ENCODE results near the gene LRRD1. TPM values are rescaled to one million over a fixed set of nuclear protein-coding genes. Genes with fewer than 3 reads are reported as not detected.

The LRRD1 gene
- total and polyA plus RNA-seq, 9 of the 15 experiments (the other 6 are each of a cell fraction or from before 2014, with no cell fraction given) = 0.07 to 0.15 TPM; not detected in 7

DNA sequence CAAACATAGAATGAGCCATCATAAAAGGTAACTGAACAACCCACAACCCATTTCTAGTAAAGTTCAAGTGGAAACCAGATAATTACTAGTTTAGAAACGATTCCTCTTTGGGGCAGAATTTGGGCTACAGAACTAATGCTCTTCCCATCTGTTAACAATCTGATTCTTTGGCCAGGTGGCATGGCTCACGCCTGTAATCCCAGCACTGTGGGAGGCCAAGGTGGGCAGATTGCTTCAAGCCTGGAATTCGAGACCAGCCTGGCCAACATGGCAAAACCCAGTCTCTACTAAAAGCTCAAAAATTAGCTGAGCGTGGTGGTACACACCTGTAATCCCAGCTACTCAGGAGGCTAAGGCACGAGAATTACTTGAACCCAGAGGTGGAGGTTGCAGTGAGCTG is 63.1 kb downstream of the LRRD1 start (continued):
- no peak for TF ChIP-seq ZNF586 (CRISPR knock-in tag; conservative IDR thresholded peaks at IDR 0.05)
- TF ChIP-seq ETS2 (tag; IDR thresholded peaks at IDR 0.05; ENCODE audit: borderline replicate concordance, poor library complexity, severe bottlenecking) = no peak
- no peak for TF ChIP-seq TEAD4 (IDR thresholded peaks at IDR 0.05; ENCODE audit: low read length)
- TF ChIP-seq TEAD4 (CRISPR knock-in tag; IDR thresholded peaks at IDR 0.05; ENCODE audit: borderline replicate concordance) = no peak
- TF ChIP-seq ZBTB8A (IDR thresholded peaks at IDR 0.05; ENCODE audit: partially characterized antibody) = no peak

- intact Hi-C loops (cut with micrococcal nuclease) (no loop called here), in situ Hi-C loops (cut with MboI) (no loop called here)
- Histone ChIP-seq H3K9ac (ENCODE audit: insufficient read depth in 1 of 2, low read depth in 2 of 2, low read length in 2 of 2) (no peak overlapping the region), H3K79me2 (ENCODE audit: control insufficient read depth, insufficient read depth, low read length) (peaks cover 3% of the 10 kb centered on the region; the same call in 1 of the 3 replicates), H3K9me1 (ENCODE audit: control insufficient read depth, insufficient read depth, low read length) (no peaks in the 10 kb centered on the region), H3K4me2 (ENCODE audit: insufficient read depth, low read length) (no peak overlapping the region), H3K9me3 (replicated peaks; ENCODE audit: control insufficient read depth, insufficient read depth, low read depth, low read length) (no peaks in the 10 kb centered on the region), H3K4me1 (replicated peaks in 1 of 2; ENCODE audit: control insufficient read depth in 2 of 2, insufficient read depth in 2 of 2, low read length in 2 of 2) (no peaks in the 10 kb centered on the region), H3K27me3 (ENCODE audit: control insufficient read depth in 2 of 2, insufficient read depth in 2 of 2, low read length in 2 of 2) (no peaks in the 10 kb centered on the region), H2AFZ (ENCODE audit: low read depth, low read length) (no peak overlapping the region), H3K27ac (ENCODE audit: extremely low read depth, low read depth, low read length) (no peak overlapping the region), H4K20me1 (replicated peaks; ENCODE audit: control insufficient read depth, insufficient read depth, low read length) (no peaks in the 10 kb centered on the region), H3K36me3 (ENCODE audit: control insufficient read depth, insufficient read depth, low read length) (peaks cover 86% of the 10 kb centered on the region), H3K4me3 (no peak overlapping the region)
- DNase-seq (ENCODE audit: extremely low read depth in 1 of 4, low spot score in 3 of 4) (no peak), FAIRE-seq (no peak), ATAC-seq (no peak)
- no TSS peak for BruUV-seq (replicated peaks)
- TF ChIP-seq POLR2A (conservative IDR thresholded peaks at IDR 0.05) = peak; percentile 45; the same call in 1 of the 2 replicates
- TF ChIP-seq, protein P1, sequence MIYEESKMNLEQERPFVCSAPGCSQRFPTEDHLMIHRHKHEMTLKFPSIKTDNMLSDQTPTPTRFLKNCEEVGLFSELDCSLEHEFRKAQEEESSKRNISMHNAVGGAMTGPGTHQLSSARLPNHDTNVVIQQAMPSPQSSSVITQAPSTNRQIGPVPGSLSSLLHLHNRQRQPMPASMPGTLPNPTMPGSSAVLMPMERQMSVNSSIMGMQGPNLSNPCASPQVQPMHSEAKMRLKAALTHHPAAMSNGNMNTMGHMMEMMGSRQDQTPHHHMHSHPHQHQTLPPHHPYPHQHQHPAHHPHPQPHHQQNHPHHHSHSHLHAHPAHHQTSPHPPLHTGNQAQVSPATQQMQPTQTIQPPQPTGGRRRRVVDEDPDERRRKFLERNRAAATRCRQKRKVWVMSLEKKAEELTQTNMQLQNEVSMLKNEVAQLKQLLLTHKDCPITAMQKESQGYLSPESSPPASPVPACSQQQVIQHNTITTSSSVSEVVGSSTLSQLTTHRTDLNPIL (CRISPR knock-in tag; IDR thresholded peaks at IDR 0.05) = no peak
- POLR2A ChIA-PET = interaction anchor here (1.0 to 1.3 kb wide), 2 partner anchors 11 to 19 kb away, joined by 3 read pairs; no protein-coding TSS in a partner anchor
- WGBS (ENCODE audit: insufficient coverage, low coverage, missing lambda C conversion rate) = 83% methylated on average over 2 of the region's 2 CpGs
- CTCF ChIA-PET (ENCODE audit: low intra/inter-chr PET ratio) = no interaction called here
These were observed 68.1 kb downstream of the LRRD1 start for GRCh38 chr7:92110857-92111256.

Data from K562 (cell line).